Astrocyte (in vitro differentiated cells and primary cell): ENCODE data around the gene ASTN1. TPM values are rescaled to one million over a fixed set of nuclear protein-coding genes. Genes with fewer than 3 reads are reported as not detected.

Experiments used
- DNase-seq: peaks from one replicate; pipeline ENCODE4 v3.0.0-alpha.2; 2010; ENCODE audit warnings: low read depth
- FAIRE-seq: peaks from 2 replicates; lab custom pipeline; 2011; peaks lifted over from hg19 to GRCh38; lab: Jason Lieb, UNC
- H2AFZ ChIP-seq: 2 replicates; pipeline ENCODE4 v1.6.0; 2012; ENCODE audit warnings: low read depth, low read length, inconsistent platforms
- H3K27ac ChIP-seq: 2 replicates; pipeline ENCODE4 v1.5.1; 2011; ENCODE audit warnings: low read depth, low read length, inconsistent platforms
- H3K27me3 ChIP-seq: 2 replicates; pipeline ENCODE4 v1.6.0; 2011; ENCODE audit warnings: low read length, inconsistent platforms; ENCODE audit not compliant: insufficient read depth
- H3K36me3 ChIP-seq: 2 replicates; pipeline ENCODE4 v1.5.1; 2011; ENCODE audit warnings: low read length, inconsistent platforms; ENCODE audit not compliant: insufficient read depth
- H3K4me1 ChIP-seq: 2 replicates; pipeline ENCODE4 v1.5.1; 2011; ENCODE audit warnings: low read length, inconsistent platforms; ENCODE audit not compliant: insufficient read depth
- H3K4me2 ChIP-seq: 2 replicates; pipeline ENCODE4 v1.6.0; 2012; ENCODE audit warnings: low read length, inconsistent platforms
- H3K4me3 ChIP-seq: 2 replicates; pipeline ENCODE4 v1.5.1; 2011; ENCODE audit warnings: low read depth, mild to moderate bottlenecking, low read length, inconsistent platforms; ENCODE audit not compliant: insufficient read depth
- H3K79me2 ChIP-seq: 2 replicates; pipeline ENCODE4 v1.6.0; 2012; ENCODE audit warnings: mild to moderate bottlenecking, low read length, inconsistent platforms; ENCODE audit not compliant: insufficient read depth
- H3K9ac ChIP-seq: 2 replicates; pipeline ENCODE4 v1.6.0; 2012; ENCODE audit warnings: mild to moderate bottlenecking, low read length, inconsistent platforms
- H3K9me3 ChIP-seq: 2 replicates; pipeline ENCODE4 v1.5.1; 2012; ENCODE audit warnings: low read depth, mild to moderate bottlenecking, low read length, inconsistent platforms; ENCODE audit not compliant: insufficient read depth
- H4K20me1 ChIP-seq: 2 replicates; pipeline ENCODE4 v1.6.0; 2012; ENCODE audit warnings: low read length, inconsistent platforms; ENCODE audit not compliant: insufficient read depth
- H3K27ac Mint-ChIP-seq: one replicate; pipeline ENCODE4 v1.8.0; 2021; ENCODE audit warnings: mild to moderate bottlenecking, mixed read lengths; ENCODE audit not compliant: unreplicated experiment
- H3K27me3 Mint-ChIP-seq: one replicate; pipeline ENCODE4 v1.8.0; 2021; ENCODE audit warnings: low read depth, mixed read lengths; ENCODE audit not compliant: unreplicated experiment
- H3K36me3 Mint-ChIP-seq: one replicate; pipeline ENCODE4 v1.8.0; 2021; ENCODE audit warnings: low read depth, mixed read lengths; ENCODE audit not compliant: unreplicated experiment
- H3K4me1 Mint-ChIP-seq: one replicate; pipeline ENCODE4 v1.8.0; 2021; ENCODE audit warnings: low read depth, mixed read lengths; ENCODE audit not compliant: unreplicated experiment
- H3K4me3 Mint-ChIP-seq: one replicate; pipeline ENCODE4 v1.8.0; 2021; ENCODE audit warnings: mild to moderate bottlenecking, moderate library complexity, mixed read lengths; ENCODE audit not compliant: unreplicated experiment
- H3K9me3 Mint-ChIP-seq: one replicate; pipeline ENCODE4 v1.8.0; 2021; ENCODE audit warnings: mild to moderate bottlenecking, mixed read lengths; ENCODE audit not compliant: unreplicated experiment
- CTCF ChIP-seq: IDR thresholded peaks from 2 replicates; pipeline ENCODE4 v1.5.1; 2011; ENCODE audit warnings: low read depth, mild to moderate bottlenecking, inconsistent platforms, low read length, moderate library complexity; ENCODE audit not compliant: insufficient read depth
- EZH2 ChIP-seq: IDR thresholded peaks from 2 replicates; pipeline ENCODE4 v1.6.1; 2012; ENCODE audit warnings: mild to moderate bottlenecking, low read length, inconsistent platforms; ENCODE audit not compliant: insufficient read depth
- total RNA-seq: library from RNA; stranded (reverse); gene quantifications from 2 replicates; pipeline ENCODE4 v1.2.1, GENCODE V29; 2021

The ASTN1 gene
- total RNA-seq, 1 donor from 2014 or later, result 0.50 TPM

- Histone ChIP-seq H3K4me2 (no peak overlapping the region), H3K9me3 (no peaks in the 10 kb centered on the region), H3K9ac (no peak overlapping the region), H3K36me3 (no peaks in the 10 kb centered on the region), H3K4me1 (peaks cover 13% of the 10 kb centered on the region), H4K20me1 (no peaks in the 10 kb centered on the region), H3K27ac (peak overlapping the region; percentile 45), H3K27me3 (no peaks in the 10 kb centered on the region), H3K4me3 (no peak overlapping the region), H2AFZ (no peak overlapping the region), H3K79me2 (no peaks in the 10 kb centered on the region)
- TF ChIP-seq EZH2 (no peak), CTCF (no peak)
- H3K27me3 Mint-ChIP-seq, result peaks cover 3% of the 10 kb centered on the region
- peak overlapping the region; percentile 36 for H3K27ac Mint-ChIP-seq
- no peak overlapping the region for H3K4me3 Mint-ChIP-seq
- H3K36me3 Mint-ChIP-seq, result no peaks in the 10 kb centered on the region
- DNase-seq, result peak; percentile 99
- FAIRE-seq, result peak; percentile 92
- no peaks in the 10 kb centered on the region for H3K9me3 Mint-ChIP-seq
- H3K4me1 Mint-ChIP-seq, result peaks cover 11% of the 10 kb centered on the region
These were observed 44.8 kb upstream of the ASTN1 start for GRCh38 chr1:177209357-177209756.

GRCh38 chr1:177208920-177209319 is 44.4 kb upstream of the ASTN1 start:
- Mint-ChIP-seq H3K4me1 (peaks cover 11% of the 10 kb centered on the region), H3K36me3 (no peaks in the 10 kb centered on the region), H3K4me3 (no peak overlapping the region), H3K27me3 (peaks cover 3% of the 10 kb centered on the region), H3K27ac (peak overlapping the region; percentile 26), H3K9me3 (no peaks in the 10 kb centered on the region)
- no peak overlapping the region for H2AFZ ChIP-seq
- H3K9me3 ChIP-seq, result no peaks in the 10 kb centered on the region
- peak overlapping the region; percentile 7 for H3K27ac ChIP-seq
- FAIRE-seq (no peak), DNase-seq (no peak)
- H4K20me1 ChIP-seq, result no peaks in the 10 kb centered on the region
- H3K79me2 ChIP-seq, result no peaks in the 10 kb centered on the region
- H3K4me2 ChIP-seq, result no peak overlapping the region
- H3K36me3 ChIP-seq, result no peaks in the 10 kb centered on the region
- H3K9ac ChIP-seq, result no peak overlapping the region
- TF ChIP-seq CTCF (no peak), EZH2 (no peak)
- no peaks in the 10 kb centered on the region for H3K27me3 ChIP-seq
- peaks cover 13% of the 10 kb centered on the region for H3K4me1 ChIP-seq
- no peak overlapping the region for H3K4me3 ChIP-seq

- Mint-ChIP-seq H3K27me3 (peaks cover 3% of the 10 kb centered on the region), H3K9me3 (no peaks in the 10 kb centered on the region), H3K27ac (no peak overlapping the region), H3K4me1 (peaks cover 11% of the 10 kb centered on the region), H3K4me3 (no peak overlapping the region), H3K36me3 (no peaks in the 10 kb centered on the region)
- Histone ChIP-seq H3K27ac (no peak overlapping the region), H3K36me3 (no peaks in the 10 kb centered on the region), H3K27me3 (no peaks in the 10 kb centered on the region), H3K4me3 (no peak overlapping the region), H3K79me2 (no peaks in the 10 kb centered on the region), H3K4me1 (peaks cover 13% of the 10 kb centered on the region), H3K9me3 (no peaks in the 10 kb centered on the region), H4K20me1 (no peaks in the 10 kb centered on the region), H3K9ac (no peak overlapping the region), H2AFZ (no peak overlapping the region), H3K4me2 (no peak overlapping the region)
- DNase-seq (no peak), FAIRE-seq (no peak)
- TF ChIP-seq CTCF (no peak), EZH2 (no peak)
These were observed 42.4 kb upstream of the ASTN1 start for GRCh38 chr1:177206831-177207355.
